ENCODE results near the gene EPHA4.
"Not testable (repeated sequence)": the region's sequence is repeated elsewhere in the genome, so short reads cannot be mapped to it uniquely, and the experiment has no call there.

Gene EPHA4

GRCh38 chr2:221533299-221533698, 38.8 kb downstream of the EPHA4 start:
- no peak for DNase-seq

GRCh38 chr2:221532641-221533040, 39.5 kb downstream of the EPHA4 start:
- no peak for DNase-seq

GRCh38 chr2:221530653-221531037, 41.5 kb downstream of the EPHA4 start:
- DNase-seq = no peak

GRCh38 chr2:221529943-221530652, 42.0 kb downstream of the EPHA4 start:
- DNase-seq = peak in 1 of 2 donors; percentile 22

- no peak for DNase-seq
These were observed 42.7 kb downstream of the EPHA4 start for GRCh38 chr2:221529177-221529942.

- DNase-seq = peak in 1 of 2 donors; percentile 22
These were observed 44.3 kb downstream of the EPHA4 start for GRCh38 chr2:221527776-221528309.

- DNase-seq = no peak
These were observed 47.9 kb downstream of the EPHA4 start for GRCh38 chr2:221524158-221524557.

GRCh38 chr2:221521233-221521845, 50.8 kb downstream of the EPHA4 start:
- DNase-seq = no peak

GRCh38 chr2:221518935-221519625, 53.0 kb downstream of the EPHA4 start:
- DNase-seq = no peak

GRCh38 chr2:221518201-221518934, 53.7 kb downstream of the EPHA4 start:
- DNase-seq = peak; percentile 58 to 77

GRCh38 chr2:221517696-221518151, 54.4 kb downstream of the EPHA4 start:
- DNase-seq = peak; percentile 79 to 83

- no peak for DNase-seq
These were observed 54.9 kb downstream of the EPHA4 start for GRCh38 chr2:221517146-221517695.

- no peak for DNase-seq
These were observed 56.2 kb downstream of the EPHA4 start for GRCh38 chr2:221515864-221516263.

GRCh38 chr2:221514305-221515040, 57.6 kb downstream of the EPHA4 start:
- DNase-seq = no peak

GRCh38 chr2:221513232-221513631, 58.9 kb downstream of the EPHA4 start:
- no peak for DNase-seq

GRCh38 chr2:221511325-221511724, 60.8 kb downstream of the EPHA4 start:
- DNase-seq = not testable (repeated sequence)

- no peak for DNase-seq
These were observed 65.6 kb downstream of the EPHA4 start for GRCh38 chr2:221506469-221506868.

GRCh38 chr2:221505605-221506004, 66.5 kb downstream of the EPHA4 start:
- DNase-seq = no peak

GRCh38 chr2:221504905-221505304, 67.2 kb downstream of the EPHA4 start:
- DNase-seq = no peak

- DNase-seq = no peak
These were observed 68.1 kb downstream of the EPHA4 start for GRCh38 chr2:221503965-221504364.
